Endothelial cell of umbilical vein (primary cell): ENCODE data around the gene PRAMEF12.

Experiments
- CTCF ChIP-seq, 2 donors: IDR thresholded peaks; 1 replicate in 1 of 2; 2 replicates in 1 of 2; pipeline ENCODE4 v1.5.1; 2011; ENCODE audit warnings: low read length in 2 of 2, mild to moderate bottlenecking in 2 of 2, moderate library complexity in 2 of 2, control low read depth in 1 of 2, inconsistent platforms in 1 of 2, low read depth in 1 of 2; ENCODE audit not compliant: insufficient read depth in 1 of 2; ENCODE audit errors: extremely low read depth in 1 of 2
- POLR2A ChIP-seq: IDR thresholded peaks from 2 replicates; pipeline ENCODE4 v1.6.1; 2012; ENCODE audit warnings: low read depth, mild to moderate bottlenecking, control low read depth, low read length
- POLR2AphosphoS5 ChIP-seq: IDR thresholded peaks from 2 replicates; pipeline ENCODE4 v1.6.1; 2012; ENCODE audit warnings: low read depth, mild to moderate bottlenecking, control low read depth, low read length, moderate library complexity; ENCODE audit not compliant: insufficient read depth

- TF ChIP-seq POLR2A (no peak), POLR2AphosphoS5 (no peak), CTCF (IDR thresholded peaks at IDR 0.05; ENCODE audit: extremely low read depth in 1 of 2, insufficient read depth in 1 of 2, low read depth in 1 of 2, low read length in 2 of 2) (no peak)
Observed at GRCh38 chr1:12757836-12758235, 15.7 kb upstream of the PRAMEF12 start.
